Measurements from ENCODE around the gene LGMN. TPM values are rescaled to one million over a fixed set of nuclear protein-coding genes. Genes with fewer than 3 reads are reported as not detected.
"Not testable (repeated sequence)": the region's sequence is repeated elsewhere in the genome, so short reads cannot be mapped to it uniquely, and the experiment has no call there.

LGMN gene
- total RNA-seq, 2 experiments from 2014 or later, result 22.1 to 27.7 TPM

GRCh38 chr14:92781350-92781749, 32.9 kb upstream of the LGMN start:
- no peak overlapping the region for H3K4me3 ChIP-seq (ENCODE audit: low read depth, low read length, poor library complexity, severe bottlenecking)
- no peaks in the 10 kb centered on the region for H3K9me2 ChIP-seq (ENCODE audit: insufficient read depth, low read length)
- H2AFZ ChIP-seq (ENCODE audit: low read length), result no peak overlapping the region
- no peaks in the 10 kb centered on the region for H4K20me1 ChIP-seq (ENCODE audit: insufficient read depth, low read length)
- no peaks in the 10 kb centered on the region for H3K36me3 ChIP-seq (ENCODE audit: insufficient read depth, low read length)
- intact Hi-C loops (cut with micrococcal nuclease; ENCODE audit: unreplicated experiment), result no loop called here
- ChIA-PET POLR2A (interaction anchor here (0.6 to 1.1 kb wide), 2 partner anchors 92 to 760 kb away, joined by 4 read pairs; no protein-coding TSS in a partner anchor), CTCF (ENCODE audit: unreplicated experiment) (no interaction called here)
- H3K4me1 ChIP-seq (ENCODE audit: insufficient read depth, low read length, poor library complexity, severe bottlenecking), result peaks cover 10% of the 10 kb centered on the region
- H3K4me2 ChIP-seq (ENCODE audit: low read length), result no peak overlapping the region
- BruUV-seq (replicated peaks), result no TSS peak
- H3K9me3 ChIP-seq (ENCODE audit: low read length), result no peaks in the 10 kb centered on the region
- H3K27ac ChIP-seq (ENCODE audit: low read depth, low read length, poor library complexity, severe bottlenecking), result no peak overlapping the region
- no peak for DNase-seq (ENCODE audit: low spot score)
- no peak for TF ChIP-seq CTCF (conservative IDR thresholded peaks at IDR 0.05; ENCODE audit: low read length)
- no peak for TF ChIP-seq EZH2phosphoT487 (IDR thresholded peaks at IDR 0.05; ENCODE audit: borderline replicate concordance, low read depth, low read length)
- H3K79me2 ChIP-seq (ENCODE audit: insufficient read depth, low read depth, low read length), result no peaks in the 10 kb centered on the region

- no TSS peak for BruUV-seq (replicated peaks)
- POLR2A ChIA-PET, result interaction anchor here (0.6 to 1.2 kb wide), 6 partner anchors 33 to 1250 kb away, joined by 3 to 4 read pairs (median 3); no protein-coding TSS in a partner anchor
Observed at GRCh38 chr14:92780444-92781232, 32.2 kb upstream of the LGMN start.

GRCh38 chr14:92778868-92779565, 30.6 kb upstream of the LGMN start:
- H3K9me2 ChIP-seq (ENCODE audit: insufficient read depth, low read length); BruUV-seq (replicated peaks); intact Hi-C loops (cut with micrococcal nuclease; ENCODE audit: unreplicated experiment); H3K9me3 ChIP-seq (ENCODE audit: low read length); H4K20me1 ChIP-seq (ENCODE audit: insufficient read depth, low read length); H3K36me3 ChIP-seq (ENCODE audit: insufficient read depth, low read length); H3K4me3 ChIP-seq (ENCODE audit: low read depth, low read length, poor library complexity, severe bottlenecking); H3K27ac ChIP-seq (ENCODE audit: low read depth, low read length, poor library complexity, severe bottlenecking); CTCF ChIA-PET (ENCODE audit: unreplicated experiment); H3K79me2 ChIP-seq (ENCODE audit: insufficient read depth, low read depth, low read length): not testable (repeated sequence)
- Histone ChIP-seq H3K4me1 (ENCODE audit: insufficient read depth, low read length, poor library complexity, severe bottlenecking) (peaks cover 25% of the 10 kb centered on the region), H2AFZ (ENCODE audit: low read length) (peak overlapping the region; percentile 74; the same call in 1 of the 2 replicates), H3K4me2 (ENCODE audit: low read length) (0 out of 2 replicates have a peak overlapping the region, but pooled peaks have one; percentile 17)
- peak; percentile 66 for DNase-seq (ENCODE audit: low spot score)
- POLR2A ChIA-PET, result interaction anchor here (0.8 kb wide), 2 partner anchors 9 to 31 kb away, joined by 3 to 4 read pairs; partner anchors contain the start of gene LGMN

More at GRCh38 chr14:92780444-92781232, 32.2 kb upstream of the LGMN start:
- Histone ChIP-seq H4K20me1 (ENCODE audit: insufficient read depth, low read length) (no peaks in the 10 kb centered on the region), H3K4me2 (ENCODE audit: low read length) (no peak overlapping the region), H3K9me2 (ENCODE audit: insufficient read depth, low read length) (no peaks in the 10 kb centered on the region), H3K4me3 (ENCODE audit: low read depth, low read length, poor library complexity, severe bottlenecking) (no peak overlapping the region), H3K36me3 (ENCODE audit: insufficient read depth, low read length) (no peaks in the 10 kb centered on the region), H2AFZ (ENCODE audit: low read length) (no peak overlapping the region), H3K27ac (ENCODE audit: low read depth, low read length, poor library complexity, severe bottlenecking) (no peak overlapping the region), H3K4me1 (ENCODE audit: insufficient read depth, low read length, poor library complexity, severe bottlenecking) (peaks cover 14% of the 10 kb centered on the region), H3K79me2 (ENCODE audit: insufficient read depth, low read depth, low read length) (no peaks in the 10 kb centered on the region), H3K9me3 (ENCODE audit: low read length) (no peaks in the 10 kb centered on the region)
- no peak for DNase-seq (ENCODE audit: low spot score)
- TF ChIP-seq EZH2phosphoT487 (IDR thresholded peaks at IDR 0.05; ENCODE audit: borderline replicate concordance, low read depth, low read length) (no peak), CTCF (conservative IDR thresholded peaks at IDR 0.05; ENCODE audit: low read length) (no peak)
- intact Hi-C loops (cut with micrococcal nuclease; ENCODE audit: unreplicated experiment), result no loop called here
- CTCF ChIA-PET (ENCODE audit: unreplicated experiment), result interaction anchor here (0.7 to 1.0 kb wide), 2 partner anchors 32 to 94 kb away, joined by 3 to 4 read pairs; no protein-coding TSS in a partner anchor

- CTCF ChIA-PET (ENCODE audit: unreplicated experiment); H3K36me3 ChIP-seq (ENCODE audit: insufficient read depth, low read length); H3K79me2 ChIP-seq (ENCODE audit: insufficient read depth, low read depth, low read length); H3K4me3 ChIP-seq (ENCODE audit: low read depth, low read length, poor library complexity, severe bottlenecking); BruUV-seq (replicated peaks); intact Hi-C loops (cut with micrococcal nuclease; ENCODE audit: unreplicated experiment); H3K9me3 ChIP-seq (ENCODE audit: low read length); H4K20me1 ChIP-seq (ENCODE audit: insufficient read depth, low read length); H3K9me2 ChIP-seq (ENCODE audit: insufficient read depth, low read length): not testable (repeated sequence)
- peak overlapping the region; percentile 44 for H3K4me2 ChIP-seq (ENCODE audit: low read length)
- peaks cover 25% of the 10 kb centered on the region for H3K4me1 ChIP-seq (ENCODE audit: insufficient read depth, low read length, poor library complexity, severe bottlenecking)
- POLR2A ChIA-PET, result interaction anchor here (1.0 to 1.5 kb wide), 3 partner anchors 16 to 94 kb away, joined by 3 to 4 read pairs (median 3); no protein-coding TSS in a partner anchor
- peak overlapping the region; percentile 31 for H3K27ac ChIP-seq (ENCODE audit: low read depth, low read length, poor library complexity, severe bottlenecking)
- peak; percentile 54 for DNase-seq (ENCODE audit: low spot score)
- H2AFZ ChIP-seq (ENCODE audit: low read length), result peak overlapping the region; percentile 60; the same call in 1 of the 2 replicates
Observed at GRCh38 chr14:92775292-92775691, 26.9 kb upstream of the LGMN start.
